ENCODE results near the gene TAAR1.

DNA sequence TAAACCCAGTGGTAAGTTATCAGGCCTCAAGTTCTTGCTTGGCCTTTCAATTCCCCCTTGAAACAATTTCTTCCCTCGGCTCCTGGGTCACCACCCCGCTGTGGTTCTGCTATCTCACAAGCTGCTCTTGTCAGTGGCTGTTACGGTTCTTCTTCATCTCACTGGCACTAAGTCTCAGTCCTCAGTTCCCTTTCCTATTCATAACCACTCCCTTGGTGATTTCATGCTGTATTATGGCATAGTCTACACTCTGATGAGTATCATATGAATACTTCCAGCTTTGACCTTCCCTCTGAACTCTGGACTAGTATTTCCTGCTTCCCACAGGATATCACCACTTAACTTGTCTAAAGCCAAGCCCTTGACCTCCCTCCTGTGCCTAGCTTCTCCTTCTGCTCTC, 7.9 kb downstream of the TAAR1 start:
- TF ChIP-seq CTCF (IDR thresholded peaks at IDR 0.05 in 8 of 11, conservative IDR thresholded peaks at IDR 0.05 in 3 of 11) = no peak
- TF ChIP-seq POLR2AphosphoS5 (IDR thresholded peaks at IDR 0.05) = no peak
